Chondrocyte (in vitro differentiated cells): ENCODE data around the gene PLEKHH2. TPM values are rescaled to one million over a fixed set of nuclear protein-coding genes. Genes with fewer than 3 reads are reported as not detected.
"Not testable (repeated sequence)": the region's sequence is repeated elsewhere in the genome, so short reads cannot be mapped to it uniquely, and the experiment has no call there.

Source experiments
- DNase-seq: peaks from one replicate; pipeline ENCODE4 v3.0.0; 2021; ENCODE audit warnings: mixed read lengths, low spot score
- H3K27ac Mint-ChIP-seq: one replicate; pipeline ENCODE4 v1.8.0; 2021; ENCODE audit warnings: mild to moderate bottlenecking, moderate library complexity, mixed read lengths; ENCODE audit not compliant: unreplicated experiment
- H3K27me3 Mint-ChIP-seq: 2 replicates; pipeline ENCODE4 v1.8.0; 2021; ENCODE audit warnings: low read depth, mixed read lengths
- H3K36me3 Mint-ChIP-seq: 2 replicates; pipeline ENCODE4 v1.8.0; 2021; ENCODE audit warnings: low read depth, mixed read lengths
- H3K4me1 Mint-ChIP-seq: 2 replicates; pipeline ENCODE4 v1.8.0; 2021; ENCODE audit warnings: low read depth, mild to moderate bottlenecking, mixed read lengths
- H3K4me3 Mint-ChIP-seq: one replicate; pipeline ENCODE4 v1.8.0; 2021; ENCODE audit warnings: mild to moderate bottlenecking, moderate library complexity, mixed read lengths; ENCODE audit not compliant: unreplicated experiment
- H3K9me3 Mint-ChIP-seq: 2 replicates; pipeline ENCODE4 v1.8.0; 2021; ENCODE audit warnings: low read depth, mixed read lengths
- CTCF ChIP-seq: fragments of 200-600 bp; sonication (generic); IDR thresholded peaks from 2 replicates; pipeline ENCODE4 v1.5.0; 2021; ENCODE audit warnings: antibody characterized with exemption, mild to moderate bottlenecking, moderate library complexity
- total RNA-seq: library from RNA; stranded (reverse); gene quantifications from 3 replicates; pipeline ENCODE4 v1.2.1, GENCODE V29; 2021

Gene PLEKHH2
- total RNA-seq, 1 donor from 2014 or later: 4.9 TPM

- Mint-ChIP-seq H3K4me1 (peaks cover 23% of the 10 kb centered on the region), H3K27ac (no peak overlapping the region), H3K36me3 (peaks cover 1% of the 10 kb centered on the region), H3K9me3 (peaks cover 4% of the 10 kb centered on the region), H3K4me3 (no peak overlapping the region), H3K27me3 (no peaks in the 10 kb centered on the region)
- no peak for TF ChIP-seq CTCF
- DNase-seq: no peak
These were observed 5.3 kb upstream of the PLEKHH2 start for GRCh38 chr2:43631618-43632317.

GRCh38 chr2:43634604-43635306 is 2.3 kb upstream of the PLEKHH2 start:
- H3K9me3 Mint-ChIP-seq: peaks cover 5% of the 10 kb centered on the region
- peak overlapping the region; percentile 90 for H3K27ac Mint-ChIP-seq
- DNase-seq: no peak
- no peaks in the 10 kb centered on the region for H3K27me3 Mint-ChIP-seq
- no peak for TF ChIP-seq CTCF
- H3K4me3 Mint-ChIP-seq: peak overlapping the region; percentile 26
- H3K4me1 Mint-ChIP-seq: peaks cover 33% of the 10 kb centered on the region
- H3K36me3 Mint-ChIP-seq: peaks cover 1% of the 10 kb centered on the region

GRCh38 chr2:43636153-43636552 is 907 bp upstream of the PLEKHH2 start:
- H3K4me1 Mint-ChIP-seq: peaks cover 33% of the 10 kb centered on the region
- not testable (repeated sequence) for DNase-seq, H3K4me3 Mint-ChIP-seq, H3K27me3 Mint-ChIP-seq, H3K36me3 Mint-ChIP-seq, H3K27ac Mint-ChIP-seq, H3K9me3 Mint-ChIP-seq

GRCh38 chr2:43636621-43637020 is 439 bp upstream of the PLEKHH2 start:
- no peak for DNase-seq
- Mint-ChIP-seq H3K36me3 (peaks cover 3% of the 10 kb centered on the region), H3K4me1 (peaks cover 33% of the 10 kb centered on the region), H3K9me3 (peaks cover 5% of the 10 kb centered on the region), H3K27me3 (no peaks in the 10 kb centered on the region), H3K4me3 (peak overlapping the region; percentile 73), H3K27ac (no peak overlapping the region)
- no peak for TF ChIP-seq CTCF

- peaks cover 12% of the 10 kb centered on the region for H3K4me1 Mint-ChIP-seq
- no peak overlapping the region for H3K27ac Mint-ChIP-seq
- H3K27me3 Mint-ChIP-seq: no peaks in the 10 kb centered on the region
- peaks cover 1% of the 10 kb centered on the region for H3K36me3 Mint-ChIP-seq
- no peak for TF ChIP-seq CTCF
- DNase-seq: no peak
- peaks cover 5% of the 10 kb centered on the region for H3K9me3 Mint-ChIP-seq
- H3K4me3 Mint-ChIP-seq: no peak overlapping the region
These were observed 5.3 kb downstream of the PLEKHH2 start for GRCh38 chr2:43642363-43642762.
